Keratinocyte (primary cell): ENCODE results near the gene MCTP2. TPM values are rescaled to one million over a fixed set of nuclear protein-coding genes. Genes with fewer than 3 reads are reported as not detected.

Experiments
- DNase-seq: peaks from one replicate; pipeline ENCODE4 v3.0.0-alpha.2; 2011; ENCODE audit warnings: low read depth, missing footprints, low spot score
- FAIRE-seq: peaks from 2 replicates; lab custom pipeline; 2011; peaks lifted over from hg19 to GRCh38; lab: Jason Lieb, UNC
- H2AFZ ChIP-seq: 2 replicates; pipeline ENCODE4 v1.6.0; 2012; ENCODE audit warnings: low read length, control low read depth, inconsistent platforms; ENCODE audit not compliant: control insufficient read depth
- H3K27ac ChIP-seq: 2 replicates; pipeline ENCODE4 v1.5.1; 2011; ENCODE audit warnings: low read length; ENCODE audit not compliant: control insufficient read depth, insufficient read depth
- H3K27me3 ChIP-seq: 3 replicates; pipeline ENCODE4 v1.6.0; 2011; ENCODE audit warnings: low read length; ENCODE audit not compliant: control insufficient read depth, insufficient read depth; ENCODE audit errors: extremely low read depth
- H3K36me3 ChIP-seq, 2 experiments: 2 replicates in 1 of 2; 3 replicates in 1 of 2; pipeline ENCODE4 v1.5.1; 2011; ENCODE audit warnings: low read length in 2 of 2, mild to moderate bottlenecking in 1 of 2; ENCODE audit not compliant: control insufficient read depth in 2 of 2, insufficient read depth in 2 of 2; ENCODE audit errors: extremely low read depth in 1 of 2
- H3K4me1 ChIP-seq: 3 replicates; pipeline ENCODE4 v1.5.1; 2011; ENCODE audit warnings: low read length; ENCODE audit not compliant: control insufficient read depth, insufficient read depth; ENCODE audit errors: extremely low read depth
- H3K4me2 ChIP-seq: 3 replicates; pipeline ENCODE4 v1.6.0; 2011; ENCODE audit warnings: low read depth, low read length; ENCODE audit not compliant: control insufficient read depth, insufficient read depth; ENCODE audit errors: extremely low read depth
- H3K4me3 ChIP-seq, 3 experiments: fragments of 200-600 bp in 1 of 3; sonication (generic) in 1 of 3; 2 replicates in 2 of 3; 3 replicates in 1 of 3; pipeline ENCODE4 v1.5.1; 2011 to 2016; ENCODE audit warnings: low read length in 3 of 3, mild to moderate bottlenecking in 3 of 3, control low read depth in 2 of 3, inconsistent platforms in 1 of 3, low read depth in 1 of 3, mixed read lengths in 1 of 3, mixed run types in 1 of 3, moderate library complexity in 1 of 3; ENCODE audit not compliant: control insufficient read depth in 2 of 3, insufficient read depth in 2 of 3; ENCODE audit errors: extremely low read depth in 1 of 3
- H3K79me2 ChIP-seq: 2 replicates; pipeline ENCODE4 v1.6.0; 2012; ENCODE audit warnings: low read length; ENCODE audit not compliant: control insufficient read depth, insufficient read depth
- H3K9ac ChIP-seq: 3 replicates; pipeline ENCODE4 v1.6.0; 2011; ENCODE audit warnings: low read length; ENCODE audit not compliant: control insufficient read depth, insufficient read depth; ENCODE audit errors: extremely low read depth
- H3K9me1 ChIP-seq: 3 replicates; pipeline ENCODE4 v1.6.0; 2011; ENCODE audit warnings: low read length; ENCODE audit not compliant: control insufficient read depth, insufficient read depth; ENCODE audit errors: extremely low read depth
- H3K9me3 ChIP-seq: 2 replicates; pipeline ENCODE4 v1.5.1; 2012; ENCODE audit warnings: low read depth, low read length; ENCODE audit not compliant: control insufficient read depth
- H4K20me1 ChIP-seq: 3 replicates; pipeline ENCODE4 v1.6.0; 2011; ENCODE audit warnings: low read length; ENCODE audit not compliant: control insufficient read depth, insufficient read depth; ENCODE audit errors: extremely low read depth
- CTCF ChIP-seq, 3 experiments: IDR thresholded peaks in 1 of 3; conservative IDR thresholded peaks in 1 of 3; optimal IDR thresholded peaks in 1 of 3; 2 replicates in 2 of 3; 3 replicates in 1 of 3; pipeline versions ENCODE3 to v1.5.1; 2011; ENCODE audit warnings: low read length in 3 of 3, mild to moderate bottlenecking in 3 of 3, moderate library complexity in 2 of 3, control low read depth in 1 of 3, inconsistent platforms in 1 of 3; ENCODE audit not compliant: insufficient read depth in 2 of 3; ENCODE audit errors: extremely low read depth in 1 of 3
- EZH2 ChIP-seq: IDR thresholded peaks from one replicate; pipeline ENCODE4 v1.6.1; 2012; ENCODE audit warnings: inconsistent platforms, mild to moderate bottlenecking, low read length, moderate library complexity
- dilution Hi-C: fragments of 300-500 bp; cut with MboI; formaldehyde crosslinking; loops from one replicate; pipeline ENCODE4 v1.7.0; 2020; ENCODE audit warnings: low sequenced_read_pairs; ENCODE audit not compliant: extremely low pct_ligation_motif_present
- polyA plus RNA-seq, 5 experiments: library from polyadenylated mRNA; depleted of rRNA in 3 of 5; stranded (reverse) in 3 of 5; stranded (forward) in 1 of 5; unstranded in 1 of 5; fragments of >200 nt; gene quantifications; 1 replicate in 1 of 5; 2 replicates in 3 of 5; 3 replicates in 1 of 5; pipeline versions ENCODE4 v1.2.1 to v1.2.3, GENCODE V29; 2011 to 2012; ENCODE audit warnings: missing spikeins in 2 of 5, low read depth in 1 of 5, low replicate concordance in 1 of 5

The MCTP2 gene
- polyA plus RNA-seq, 1 donor (not counting 4 experiments of a cell fraction or from before 2014, with no cell fraction given): 22.0 TPM

- H3K9me1 ChIP-seq: no peaks in the 10 kb centered on the region
- H3K36me3 ChIP-seq: peaks cover 0 to 4% of the 10 kb centered on the region in 2 experiments
- H3K27me3 ChIP-seq: no peaks in the 10 kb centered on the region
- H3K9me3 ChIP-seq: no peaks in the 10 kb centered on the region
- H3K9ac ChIP-seq: no peak overlapping the region
- DNase-seq (no peak), FAIRE-seq (no peak)
- no peaks in the 10 kb centered on the region for H3K79me2 ChIP-seq
- no peak overlapping the region for H3K27ac ChIP-seq
- H3K4me2 ChIP-seq: no peak overlapping the region
- no peak overlapping the region for H2AFZ ChIP-seq
- H3K4me3 ChIP-seq: no peak overlapping the region
- dilution Hi-C loops: no loop called here
- no peak for TF ChIP-seq CTCF (optimal IDR thresholded peaks at IDR 0.05 in 1 of 3, IDR thresholded peaks at IDR 0.05 in 1 of 3, conservative IDR thresholded peaks at IDR 0.05 in 1 of 3; ENCODE audit: extremely low read depth in 1 of 3, insufficient read depth in 2 of 3, low read length in 3 of 3)
- H3K4me1 ChIP-seq: no peaks in the 10 kb centered on the region
- no peaks in the 10 kb centered on the region for H4K20me1 ChIP-seq
Measured at GRCh38 chr15:94297558-94297957, 66.2 kb downstream of the MCTP2 start.

- FAIRE-seq (no peak), DNase-seq (no peak)
- Histone ChIP-seq H3K27me3 (no peaks in the 10 kb centered on the region), H3K9me1 (no peaks in the 10 kb centered on the region), H3K27ac (no peak overlapping the region), H3K9ac (no peak overlapping the region), H3K36me3 (peaks cover 0 to 4% of the 10 kb centered on the region in 2 experiments), H3K4me1 (no peaks in the 10 kb centered on the region), H2AFZ (no peak overlapping the region), H3K79me2 (no peaks in the 10 kb centered on the region), H4K20me1 (no peaks in the 10 kb centered on the region), H3K4me3 (no peak overlapping the region), H3K9me3 (no peaks in the 10 kb centered on the region), H3K4me2 (no peak overlapping the region)
- TF ChIP-seq EZH2 (no peak), CTCF (optimal IDR thresholded peaks at IDR 0.05 in 1 of 3, IDR thresholded peaks at IDR 0.05 in 1 of 3, conservative IDR thresholded peaks at IDR 0.05 in 1 of 3; ENCODE audit: extremely low read depth in 1 of 3, insufficient read depth in 2 of 3, low read length in 3 of 3) (no peak)
- dilution Hi-C loops: no loop called here
Measured at GRCh38 chr15:94298364-94298763, 67.0 kb downstream of the MCTP2 start.
